ENCODE results near the gene NSFL1C.
"Not testable (repeated sequence)": the region's sequence is repeated elsewhere in the genome, so short reads cannot be mapped to it uniquely, and the experiment has no call there.

The NSFL1C gene

GRCh38 chr20:1402149-1402548 is 64.5 kb downstream of the NSFL1C start:
- H3K4me3 ChIP-seq (ENCODE audit: low read depth, low read length): no peak overlapping the region
- peaks cover 5% of the 10 kb centered on the region for H3K27me3 ChIP-seq (ENCODE audit: control insufficient read depth, insufficient read depth, low read length)
- no peaks in the 10 kb centered on the region for H3K9me3 ChIP-seq (ENCODE audit: control insufficient read depth, insufficient read depth, low read depth, low read length)
- H3K9ac ChIP-seq (ENCODE audit: low read length): no peak overlapping the region
- H3K27ac ChIP-seq (ENCODE audit: low read depth, low read length): no peak overlapping the region
- H3K4me1 ChIP-seq (ENCODE audit: control insufficient read depth, insufficient read depth, low read length): no peaks in the 10 kb centered on the region
- H3K36me3 ChIP-seq (ENCODE audit: control insufficient read depth, insufficient read depth, low read length): no peaks in the 10 kb centered on the region

GRCh38 chr20:1401451-1401907 is 65.2 kb downstream of the NSFL1C start:
- Histone ChIP-seq H3K4me3 (ENCODE audit: low read depth, low read length) (no peak overlapping the region), H3K9me3 (ENCODE audit: control insufficient read depth, insufficient read depth, low read depth, low read length) (no peaks in the 10 kb centered on the region), H3K4me1 (ENCODE audit: control insufficient read depth, insufficient read depth, low read length) (no peaks in the 10 kb centered on the region), H3K27me3 (ENCODE audit: control insufficient read depth, insufficient read depth, low read length) (peaks cover 12% of the 10 kb centered on the region), H3K27ac (ENCODE audit: low read depth, low read length) (no peak overlapping the region), H3K36me3 (ENCODE audit: control insufficient read depth, insufficient read depth, low read length) (no peaks in the 10 kb centered on the region), H3K9ac (ENCODE audit: low read length) (no peak overlapping the region)

DNA sequence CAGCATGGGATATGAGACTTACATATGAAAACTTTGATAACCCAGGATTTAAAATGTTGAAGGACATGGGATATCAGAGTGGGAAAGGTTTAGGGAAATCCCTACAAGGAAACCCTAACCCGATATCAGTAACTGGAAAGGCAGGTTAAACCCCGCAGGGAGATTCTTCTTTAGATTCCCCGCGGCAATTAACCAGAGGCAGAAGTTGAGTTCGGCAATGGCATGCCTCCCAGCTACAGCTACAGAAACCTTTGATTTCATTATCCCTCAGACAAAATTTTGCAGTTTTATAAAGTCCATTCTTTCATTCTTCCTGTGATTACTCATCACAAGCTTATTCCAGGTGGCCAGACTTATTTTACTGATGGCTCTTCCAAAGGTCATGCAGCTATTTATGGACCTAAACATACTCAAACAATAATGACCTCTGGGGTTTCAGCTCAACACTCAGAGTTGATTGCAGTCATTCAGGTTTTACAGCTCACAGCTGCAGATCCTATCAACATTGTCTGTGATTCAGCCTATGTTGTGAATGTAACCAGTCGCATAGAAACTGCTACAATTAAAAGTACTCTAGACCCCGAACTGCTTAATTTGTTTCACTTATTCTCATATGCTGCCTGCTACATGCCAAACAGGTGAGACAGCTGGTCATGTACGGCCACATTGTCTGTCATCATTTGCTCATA is 66.8 kb downstream of the NSFL1C start:
- not testable (repeated sequence) for H3K36me3 ChIP-seq (ENCODE audit: control insufficient read depth, insufficient read depth, low read length); H3K4me1 ChIP-seq (ENCODE audit: control insufficient read depth, insufficient read depth, low read length); H3K9ac ChIP-seq (ENCODE audit: low read length); H3K9me3 ChIP-seq (ENCODE audit: control insufficient read depth, insufficient read depth, low read depth, low read length); H3K27ac ChIP-seq (ENCODE audit: low read depth, low read length); H3K4me3 ChIP-seq (ENCODE audit: low read depth, low read length)
- peaks cover 28% of the 10 kb centered on the region for H3K27me3 ChIP-seq (ENCODE audit: control insufficient read depth, insufficient read depth, low read length)

DNA sequence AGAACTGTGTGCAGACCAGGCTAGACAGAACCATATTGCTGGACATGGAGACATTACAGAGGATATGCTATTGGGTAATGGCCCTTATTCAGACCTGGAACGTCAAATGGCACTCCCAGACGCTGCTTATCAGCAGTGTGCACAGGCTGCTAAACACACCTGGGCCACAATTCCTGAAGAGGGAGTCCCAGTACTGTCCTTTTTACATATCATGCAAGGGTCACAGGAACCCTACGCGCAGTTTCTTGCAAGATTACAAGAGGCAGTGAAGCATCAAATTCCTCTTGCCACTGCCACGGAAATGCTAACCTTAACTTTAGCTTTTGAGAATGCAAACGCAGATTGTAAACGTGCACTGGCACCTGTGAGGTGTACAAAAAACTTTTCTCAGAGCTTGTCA is 68.5 kb downstream of the NSFL1C start:
- not testable (repeated sequence) for H3K9ac ChIP-seq (ENCODE audit: low read length); H3K36me3 ChIP-seq (ENCODE audit: control insufficient read depth, insufficient read depth, low read length); H3K4me3 ChIP-seq (ENCODE audit: low read depth, low read length); H3K27ac ChIP-seq (ENCODE audit: low read depth, low read length); H3K9me3 ChIP-seq (ENCODE audit: control insufficient read depth, insufficient read depth, low read depth, low read length); H3K4me1 ChIP-seq (ENCODE audit: control insufficient read depth, insufficient read depth, low read length)
- H3K27me3 ChIP-seq (ENCODE audit: control insufficient read depth, insufficient read depth, low read length): peaks cover 35% of the 10 kb centered on the region

DNA sequence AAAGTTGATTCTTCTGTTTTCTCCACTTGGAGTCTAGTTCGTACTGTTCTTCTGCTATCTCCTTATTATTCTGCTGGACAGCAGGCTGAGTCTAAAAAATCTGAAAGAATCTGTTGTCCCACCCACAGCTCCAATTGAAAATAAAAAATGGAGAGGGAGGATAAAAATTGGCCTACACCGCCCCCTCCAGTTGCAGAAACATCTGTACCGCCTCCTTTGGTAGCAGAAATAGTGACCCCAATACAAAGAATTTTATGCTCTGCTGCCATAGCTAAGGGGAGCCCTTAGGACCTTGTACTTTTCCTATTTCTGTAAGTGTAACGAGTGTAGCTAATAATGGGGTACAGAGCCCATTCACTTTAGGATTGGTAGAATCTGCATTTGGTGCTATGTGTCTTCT is 68.9 kb downstream of the NSFL1C start:
- Histone ChIP-seq H3K27me3 (ENCODE audit: control insufficient read depth, insufficient read depth, low read length) (peaks cover 35% of the 10 kb centered on the region), H3K4me3 (ENCODE audit: low read depth, low read length) (no peak overlapping the region), H3K9ac (ENCODE audit: low read length) (no peak overlapping the region), H3K36me3 (ENCODE audit: control insufficient read depth, insufficient read depth, low read length) (no peaks in the 10 kb centered on the region), H3K27ac (ENCODE audit: low read depth, low read length) (no peak overlapping the region), H3K4me1 (ENCODE audit: control insufficient read depth, insufficient read depth, low read length) (no peaks in the 10 kb centered on the region), H3K9me3 (ENCODE audit: control insufficient read depth, insufficient read depth, low read depth, low read length) (no peaks in the 10 kb centered on the region)

- no peaks in the 10 kb centered on the region for H3K9me3 ChIP-seq (ENCODE audit: control insufficient read depth, insufficient read depth, low read depth, low read length)
- H3K27ac ChIP-seq (ENCODE audit: low read depth, low read length): no peak overlapping the region
- peaks cover 2% of the 10 kb centered on the region for H3K4me1 ChIP-seq (ENCODE audit: control insufficient read depth, insufficient read depth, low read length)
- H3K9ac ChIP-seq (ENCODE audit: low read length): no peak overlapping the region
- H3K4me3 ChIP-seq (ENCODE audit: low read depth, low read length): no peak overlapping the region
- H3K27me3 ChIP-seq (ENCODE audit: control insufficient read depth, insufficient read depth, low read length): peaks cover 35% of the 10 kb centered on the region
- H3K36me3 ChIP-seq (ENCODE audit: control insufficient read depth, insufficient read depth, low read length): no peaks in the 10 kb centered on the region
Observed at GRCh38 chr20:1396702-1397101, 69.9 kb downstream of the NSFL1C start.

GRCh38 chr20:1396264-1396663 is 70.4 kb downstream of the NSFL1C start:
- Histone ChIP-seq H3K36me3 (ENCODE audit: control insufficient read depth, insufficient read depth, low read length) (no peaks in the 10 kb centered on the region), H3K27ac (ENCODE audit: low read depth, low read length) (no peak overlapping the region), H3K9me3 (ENCODE audit: control insufficient read depth, insufficient read depth, low read depth, low read length) (no peaks in the 10 kb centered on the region), H3K4me1 (ENCODE audit: control insufficient read depth, insufficient read depth, low read length) (peaks cover 7% of the 10 kb centered on the region), H3K4me3 (ENCODE audit: low read depth, low read length) (no peak overlapping the region), H3K9ac (ENCODE audit: low read length) (no peak overlapping the region), H3K27me3 (ENCODE audit: control insufficient read depth, insufficient read depth, low read length) (peaks cover 35% of the 10 kb centered on the region)

GRCh38 chr20:1394686-1395085 is 72.0 kb downstream of the NSFL1C start:
- no peak overlapping the region for H3K27ac ChIP-seq (ENCODE audit: low read depth, low read length)
- H3K9me3 ChIP-seq (ENCODE audit: control insufficient read depth, insufficient read depth, low read depth, low read length): no peaks in the 10 kb centered on the region
- peaks cover 9% of the 10 kb centered on the region; the same call in 1 of the 2 replicates for H3K36me3 ChIP-seq (ENCODE audit: control insufficient read depth, insufficient read depth, low read length)
- no peak overlapping the region for H3K9ac ChIP-seq (ENCODE audit: low read length)
- no peak overlapping the region for H3K4me3 ChIP-seq (ENCODE audit: low read depth, low read length)
- H3K27me3 ChIP-seq (ENCODE audit: control insufficient read depth, insufficient read depth, low read length): peaks cover 35% of the 10 kb centered on the region
- peaks cover 21% of the 10 kb centered on the region for H3K4me1 ChIP-seq (ENCODE audit: control insufficient read depth, insufficient read depth, low read length)

- Histone ChIP-seq H3K4me3 (ENCODE audit: low read depth, low read length) (peak overlapping the region; percentile 97), H3K27ac (ENCODE audit: low read depth, low read length) (no peak overlapping the region), H3K9me3 (ENCODE audit: control insufficient read depth, insufficient read depth, low read depth, low read length) (no peaks in the 10 kb centered on the region), H3K27me3 (ENCODE audit: control insufficient read depth, insufficient read depth, low read length) (peaks cover 32% of the 10 kb centered on the region), H3K9ac (ENCODE audit: low read length) (peak overlapping the region; percentile 35), H3K36me3 (ENCODE audit: control insufficient read depth, insufficient read depth, low read length) (peaks cover 10% of the 10 kb centered on the region), H3K4me1 (ENCODE audit: control insufficient read depth, insufficient read depth, low read length) (peaks cover 31% of the 10 kb centered on the region)
Observed at GRCh38 chr20:1393507-1393882, 73.2 kb downstream of the NSFL1C start.

GRCh38 chr20:1392693-1393506 is 73.7 kb downstream of the NSFL1C start, which contains the start of gene FKBP1A:
TSS of gene FKBP1A (minus strand) at chr20:1393054. CDS start at chr20:1392998, 56 bp downstream.
- Histone ChIP-seq H3K27ac (ENCODE audit: low read depth, low read length) (no peak within 1 kb of the TSS), H3K4me1 (ENCODE audit: control insufficient read depth, insufficient read depth, low read length) (peaks cover 35% of the 10 kb centered on the region), H3K36me3 (ENCODE audit: control insufficient read depth, insufficient read depth, low read length) (peaks cover 10% of the 10 kb centered on the region), H3K9me3 (ENCODE audit: control insufficient read depth, insufficient read depth, low read depth, low read length) (no peaks in the 10 kb centered on the region), H3K9ac (ENCODE audit: low read length) (peak within 1 kb of the TSS; percentile 85), H3K27me3 (ENCODE audit: control insufficient read depth, insufficient read depth, low read length) (peaks cover 32% of the 10 kb centered on the region), H3K4me3 (ENCODE audit: low read depth, low read length) (peak within 1 kb of the TSS; percentile 97)

GRCh38 chr20:1392443-1392692 is 74.3 kb downstream of the NSFL1C start:
- no peaks in the 10 kb centered on the region for H3K9me3 ChIP-seq (ENCODE audit: control insufficient read depth, insufficient read depth, low read depth, low read length)
- H3K27ac ChIP-seq (ENCODE audit: low read depth, low read length): no peak overlapping the region
- H3K4me1 ChIP-seq (ENCODE audit: control insufficient read depth, insufficient read depth, low read length): peaks cover 35% of the 10 kb centered on the region
- peak overlapping the region; percentile 97 for H3K4me3 ChIP-seq (ENCODE audit: low read depth, low read length)
- peaks cover 10% of the 10 kb centered on the region for H3K36me3 ChIP-seq (ENCODE audit: control insufficient read depth, insufficient read depth, low read length)
- H3K9ac ChIP-seq (ENCODE audit: low read length): peak overlapping the region; percentile 85
- H3K27me3 ChIP-seq (ENCODE audit: control insufficient read depth, insufficient read depth, low read length): peaks cover 32% of the 10 kb centered on the region
